Measurements from ENCODE around the gene ACOXL.

ACOXL gene

DNA sequence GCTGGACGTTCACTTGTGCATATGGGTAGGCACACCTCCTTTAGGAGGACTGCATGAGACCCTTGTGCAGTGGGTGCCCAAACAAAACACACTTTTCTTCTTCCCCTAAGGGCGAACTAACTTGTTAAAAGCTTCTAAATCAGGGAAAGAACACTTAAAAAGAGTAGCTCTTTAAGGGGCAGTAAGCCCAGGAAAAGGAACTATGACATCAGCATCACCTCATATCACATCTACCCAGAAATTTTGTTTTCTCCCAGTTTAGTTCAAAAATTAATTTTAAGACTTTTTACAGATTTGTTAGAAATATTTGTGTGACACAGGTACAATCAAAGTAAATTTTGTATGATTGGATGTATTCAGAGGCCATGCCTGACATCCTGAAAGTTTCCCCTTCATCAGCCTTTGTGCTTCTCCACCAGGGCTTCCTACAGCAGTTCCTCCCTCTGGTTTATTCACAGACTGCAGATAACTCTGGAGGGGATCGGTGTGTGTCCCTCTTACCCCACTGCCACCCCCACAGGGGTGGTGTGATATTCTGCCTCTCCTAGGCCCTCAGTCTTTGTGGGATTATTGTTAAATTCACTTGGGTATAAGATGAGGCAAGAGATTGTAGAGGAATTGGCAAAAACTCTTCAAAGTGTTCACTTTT lies 416.0 kb downstream of the ACOXL start:
- no peak for DNase-seq (ENCODE audit: low read depth)
- TF ChIP-seq, protein P1, sequence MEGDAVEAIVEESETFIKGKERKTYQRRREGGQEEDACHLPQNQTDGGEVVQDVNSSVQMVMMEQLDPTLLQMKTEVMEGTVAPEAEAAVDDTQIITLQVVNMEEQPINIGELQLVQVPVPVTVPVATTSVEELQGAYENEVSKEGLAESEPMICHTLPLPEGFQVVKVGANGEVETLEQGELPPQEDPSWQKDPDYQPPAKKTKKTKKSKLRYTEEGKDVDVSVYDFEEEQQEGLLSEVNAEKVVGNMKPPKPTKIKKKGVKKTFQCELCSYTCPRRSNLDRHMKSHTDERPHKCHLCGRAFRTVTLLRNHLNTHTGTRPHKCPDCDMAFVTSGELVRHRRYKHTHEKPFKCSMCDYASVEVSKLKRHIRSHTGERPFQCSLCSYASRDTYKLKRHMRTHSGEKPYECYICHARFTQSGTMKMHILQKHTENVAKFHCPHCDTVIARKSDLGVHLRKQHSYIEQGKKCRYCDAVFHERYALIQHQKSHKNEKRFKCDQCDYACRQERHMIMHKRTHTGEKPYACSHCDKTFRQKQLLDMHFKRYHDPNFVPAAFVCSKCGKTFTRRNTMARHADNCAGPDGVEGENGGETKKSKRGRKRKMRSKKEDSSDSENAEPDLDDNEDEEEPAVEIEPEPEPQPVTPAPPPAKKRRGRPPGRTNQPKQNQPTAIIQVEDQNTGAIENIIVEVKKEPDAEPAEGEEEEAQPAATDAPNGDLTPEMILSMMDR (conservative IDR thresholded peaks at IDR 0.05; ENCODE audit: low read depth, low read length) = no peak
- no peak overlapping the region for H3K4me3 ChIP-seq (ENCODE audit: low read depth, low read length)

DNA sequence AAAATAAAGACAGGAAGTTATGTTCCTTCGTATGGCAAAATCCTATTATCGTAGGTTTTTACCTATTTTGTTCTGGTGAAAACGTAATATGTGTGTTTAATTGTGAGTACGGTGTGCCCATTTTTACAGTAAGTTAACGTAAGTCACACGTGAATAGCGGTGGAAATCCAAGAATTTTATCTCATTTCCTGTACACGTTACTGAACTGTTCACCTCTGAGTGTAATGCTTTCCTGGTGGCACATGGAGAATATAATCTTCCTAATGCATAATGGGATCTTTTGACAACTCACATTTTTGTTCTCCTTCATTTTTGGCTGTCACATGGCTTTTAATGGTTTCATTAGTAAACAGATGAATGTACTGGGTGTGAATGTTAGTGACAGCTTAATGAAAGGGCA lies 416.6 kb downstream of the ACOXL start:
- H3K4me3 ChIP-seq (ENCODE audit: low read depth, low read length) = no peak overlapping the region
- DNase-seq (ENCODE audit: low read depth) = peak; percentile 20
- TF ChIP-seq, protein P1 (conservative IDR thresholded peaks at IDR 0.05; ENCODE audit: low read depth, low read length) = no peak

DNA sequence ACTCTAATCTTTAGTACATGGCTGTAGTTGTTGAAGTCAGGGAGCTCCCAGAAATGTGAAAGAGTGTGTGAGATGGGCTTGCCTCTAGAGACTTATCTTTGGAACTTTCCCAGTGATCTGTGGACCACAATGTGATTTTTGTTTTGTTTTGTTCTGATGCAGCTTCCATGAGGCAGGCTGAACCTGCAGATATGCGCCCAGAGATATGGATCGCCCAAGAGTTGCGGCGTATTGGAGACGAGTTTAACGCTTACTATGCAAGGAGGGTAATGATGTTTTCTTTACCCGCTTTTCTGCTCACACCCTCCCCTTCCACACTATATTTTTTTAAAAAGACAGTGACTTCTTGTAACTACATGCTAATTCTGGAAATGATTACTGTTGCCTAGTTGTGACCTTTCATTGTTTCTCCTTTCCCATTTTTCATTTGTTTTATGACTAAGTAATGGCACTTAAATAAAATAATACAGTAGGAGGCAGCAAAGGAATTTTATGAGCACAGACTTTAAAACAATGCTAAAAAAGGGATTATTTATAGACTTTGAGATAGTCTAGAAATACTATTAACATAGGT lies 417.6 kb downstream of the ACOXL start:
- TF ChIP-seq, protein P1 (conservative IDR thresholded peaks at IDR 0.05; ENCODE audit: low read depth, low read length) = no peak
- no peak overlapping the region for H3K4me3 ChIP-seq (ENCODE audit: low read depth, low read length)
- no peak for DNase-seq (ENCODE audit: low read depth)

DNA sequence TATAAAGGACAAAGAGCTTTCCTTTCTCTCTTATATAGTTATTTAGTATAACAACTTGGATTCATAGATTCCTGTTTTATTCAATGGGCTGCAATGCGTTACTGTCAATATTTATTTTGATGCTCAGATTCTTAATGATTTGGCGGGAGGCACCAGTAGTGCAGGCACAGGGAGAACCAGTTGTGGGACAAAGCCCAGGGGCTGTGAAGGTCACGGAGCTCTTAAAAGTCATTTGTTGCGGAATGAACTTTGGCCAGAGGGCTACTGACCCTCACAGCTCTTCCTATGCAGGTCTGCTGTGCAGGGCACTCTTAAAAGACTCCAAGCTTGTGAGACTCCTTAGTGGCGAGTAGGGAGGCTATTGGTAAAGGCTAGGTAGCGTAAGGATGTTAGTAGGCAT lies 422.4 kb downstream of the ACOXL start:
- no peak for DNase-seq (ENCODE audit: low read depth)
- TF ChIP-seq, protein P1 (conservative IDR thresholded peaks at IDR 0.05; ENCODE audit: low read depth, low read length) = no peak
- no peak overlapping the region for H3K4me3 ChIP-seq (ENCODE audit: low read depth, low read length)

DNA sequence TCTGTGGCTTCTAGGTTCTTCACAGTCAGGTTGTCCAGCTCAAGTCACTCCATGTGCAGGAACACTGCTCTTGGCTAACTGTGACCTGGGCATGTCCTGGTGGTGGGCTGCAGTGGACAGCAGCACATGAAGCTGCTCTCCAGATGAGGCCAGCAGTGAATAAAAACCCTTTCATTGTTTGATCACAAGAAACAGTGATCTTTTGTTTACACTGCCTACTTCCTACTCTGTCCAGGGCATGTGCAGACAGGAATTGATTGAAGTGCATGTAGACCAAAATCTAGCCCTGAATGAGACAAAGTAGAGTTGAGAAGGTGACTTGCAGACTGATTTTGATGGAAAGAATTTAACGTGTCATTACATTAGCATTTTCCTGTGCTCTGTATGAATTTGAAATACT lies 423.2 kb downstream of the ACOXL start:
- TF ChIP-seq, protein P1 (conservative IDR thresholded peaks at IDR 0.05; ENCODE audit: low read depth, low read length) = no peak
- DNase-seq (ENCODE audit: low read depth) = no peak
- no peak overlapping the region for H3K4me3 ChIP-seq (ENCODE audit: low read depth, low read length)

DNA sequence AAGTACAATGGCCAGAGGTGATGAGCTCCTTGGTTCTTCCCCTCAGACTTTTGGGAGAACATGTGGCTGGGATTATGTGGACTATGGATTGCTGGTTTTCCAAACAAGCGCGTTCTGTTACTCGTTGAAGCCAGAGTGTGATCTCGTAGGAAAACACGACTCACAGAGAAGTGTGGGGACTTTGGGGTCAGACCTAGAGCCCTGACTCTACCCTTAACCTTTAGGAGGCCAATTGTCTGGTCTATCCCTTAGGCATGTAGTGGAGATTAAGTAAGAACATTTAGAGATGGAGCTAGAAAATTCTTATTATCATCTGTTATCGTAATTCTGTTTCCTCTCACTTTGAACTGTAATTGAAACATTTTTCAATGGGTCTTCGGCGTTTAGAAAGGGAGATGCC lies 424.2 kb downstream of the ACOXL start:
- H3K4me3 ChIP-seq (ENCODE audit: low read depth, low read length) = no peak overlapping the region
- TF ChIP-seq, protein P1 (conservative IDR thresholded peaks at IDR 0.05; ENCODE audit: low read depth, low read length) = no peak
- DNase-seq (ENCODE audit: low read depth) = no peak

DNA sequence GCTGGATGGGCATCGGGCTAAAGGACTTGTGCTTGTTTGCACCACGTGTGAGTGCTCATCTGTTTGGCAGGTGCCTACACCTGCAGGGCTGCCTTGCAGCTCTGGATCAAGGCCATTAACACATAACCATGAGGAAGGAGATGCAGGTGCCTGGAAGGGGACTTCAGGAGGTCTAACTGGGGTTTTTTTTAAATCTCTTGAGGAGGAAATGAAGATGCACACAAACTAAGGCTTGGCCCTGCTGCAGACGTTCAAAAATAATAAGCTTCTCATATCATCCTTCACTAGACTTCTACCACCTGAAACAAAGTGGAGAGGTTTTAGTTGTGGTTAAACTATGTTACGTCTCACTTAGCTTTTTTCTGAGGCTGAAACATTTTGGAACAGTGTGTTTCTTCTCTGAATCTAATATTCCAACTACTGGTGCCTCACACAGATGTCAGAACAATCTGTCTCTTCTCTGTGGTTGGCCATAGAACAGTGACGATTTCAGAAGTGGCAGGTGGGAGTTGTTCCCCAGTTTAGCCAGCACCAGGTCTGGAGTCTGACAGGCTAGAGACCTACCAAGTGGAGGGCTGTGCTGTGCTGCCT lies 424.8 kb downstream of the ACOXL start:
- TF ChIP-seq, protein P1 (conservative IDR thresholded peaks at IDR 0.05; ENCODE audit: low read depth, low read length) = no peak
- DNase-seq (ENCODE audit: low read depth) = no peak
- H3K4me3 ChIP-seq (ENCODE audit: low read depth, low read length) = no peak overlapping the region
